ENCODE data around the gene RUFY2.

DNA sequence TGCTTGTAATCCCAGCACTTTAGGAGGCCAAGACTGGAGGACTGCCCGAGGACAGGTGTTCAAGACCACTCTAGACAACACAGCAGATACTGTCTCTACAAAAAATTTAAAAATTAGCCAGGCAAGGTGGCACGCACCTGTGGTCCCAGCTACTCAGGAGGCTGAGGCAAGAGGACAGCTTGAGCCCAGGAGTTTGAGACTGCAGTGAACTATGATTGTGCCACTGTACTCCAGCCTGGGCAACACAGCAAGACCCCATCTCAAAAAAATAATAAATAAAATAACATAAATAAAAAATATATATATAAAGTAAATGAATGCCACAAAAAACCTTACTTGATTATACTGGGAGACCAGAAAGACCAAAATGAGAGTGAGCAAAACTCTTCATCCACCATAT is 53.5 kb downstream of the RUFY2 start:
- no peak for TF ChIP-seq POLR2AphosphoS5 (IDR thresholded peaks at IDR 0.05; ENCODE audit: low read depth, low read length)
- TF ChIP-seq, protein P1, sequence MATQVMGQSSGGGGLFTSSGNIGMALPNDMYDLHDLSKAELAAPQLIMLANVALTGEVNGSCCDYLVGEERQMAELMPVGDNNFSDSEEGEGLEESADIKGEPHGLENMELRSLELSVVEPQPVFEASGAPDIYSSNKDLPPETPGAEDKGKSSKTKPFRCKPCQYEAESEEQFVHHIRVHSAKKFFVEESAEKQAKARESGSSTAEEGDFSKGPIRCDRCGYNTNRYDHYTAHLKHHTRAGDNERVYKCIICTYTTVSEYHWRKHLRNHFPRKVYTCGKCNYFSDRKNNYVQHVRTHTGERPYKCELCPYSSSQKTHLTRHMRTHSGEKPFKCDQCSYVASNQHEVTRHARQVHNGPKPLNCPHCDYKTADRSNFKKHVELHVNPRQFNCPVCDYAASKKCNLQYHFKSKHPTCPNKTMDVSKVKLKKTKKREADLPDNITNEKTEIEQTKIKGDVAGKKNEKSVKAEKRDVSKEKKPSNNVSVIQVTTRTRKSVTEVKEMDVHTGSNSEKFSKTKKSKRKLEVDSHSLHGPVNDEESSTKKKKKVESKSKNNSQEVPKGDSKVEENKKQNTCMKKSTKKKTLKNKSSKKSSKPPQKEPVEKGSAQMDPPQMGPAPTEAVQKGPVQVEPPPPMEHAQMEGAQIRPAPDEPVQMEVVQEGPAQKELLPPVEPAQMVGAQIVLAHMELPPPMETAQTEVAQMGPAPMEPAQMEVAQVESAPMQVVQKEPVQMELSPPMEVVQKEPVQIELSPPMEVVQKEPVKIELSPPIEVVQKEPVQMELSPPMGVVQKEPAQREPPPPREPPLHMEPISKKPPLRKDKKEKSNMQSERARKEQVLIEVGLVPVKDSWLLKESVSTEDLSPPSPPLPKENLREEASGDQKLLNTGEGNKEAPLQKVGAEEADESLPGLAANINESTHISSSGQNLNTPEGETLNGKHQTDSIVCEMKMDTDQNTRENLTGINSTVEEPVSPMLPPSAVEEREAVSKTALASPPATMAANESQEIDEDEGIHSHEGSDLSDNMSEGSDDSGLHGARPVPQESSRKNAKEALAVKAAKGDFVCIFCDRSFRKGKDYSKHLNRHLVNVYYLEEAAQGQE (IDR thresholded peaks at IDR 0.05; ENCODE audit: insufficient read depth in 1 of 2, low read depth in 2 of 2, low read length in 2 of 2): no peak
